ENCODE results near the gene MCAM.

MCAM gene

GRCh38 chr11:119330237-119330636, 13.3 kb upstream of the MCAM start:
- Histone ChIP-seq H3K27ac (replicated peaks; ENCODE audit: low read length) (no peak overlapping the region), H2AFZ (ENCODE audit: low read length) (no peak overlapping the region), H2BK120ac (ENCODE audit: low read depth, low read length) (no peak overlapping the region), H3K27me3 (ENCODE audit: control insufficient read depth in 3 of 3, insufficient read depth in 3 of 3, low read depth in 1 of 3, low read length in 3 of 3) (peaks cover 0 to 4% (median 0%) of the 10 kb centered on the region in 3 experiments), H3K36me3 (replicated peaks in 1 of 2; ENCODE audit: control insufficient read depth in 2 of 2, insufficient read depth in 2 of 2, low read length in 2 of 2) (no peaks in the 10 kb centered on the region), H2AK5ac (ENCODE audit: low read depth, low read length) (no peak overlapping the region), H3K23ac (ENCODE audit: low read depth, low read length, poor library complexity) (no peak overlapping the region), H3K9me3 (replicated peaks in 1 of 2; ENCODE audit: control insufficient read depth in 2 of 2, insufficient read depth in 1 of 2, low read depth in 1 of 2, low read length in 2 of 2) (no peaks in the 10 kb centered on the region), H3K18ac (ENCODE audit: low read length) (no peak overlapping the region), H3K14ac (ENCODE audit: low read length) (no peak overlapping the region), H2BK15ac (ENCODE audit: low read length) (no peak overlapping the region), H4K91ac (ENCODE audit: low read depth, low read length, poor library complexity) (no peak overlapping the region), H3K4me2 (ENCODE audit: insufficient read depth, low read length, poor library complexity, severe bottlenecking) (no peak overlapping the region), H3K4ac (ENCODE audit: low read length) (no peak overlapping the region), H3K4me3 (ENCODE audit: low read length in 2 of 2) (no peak overlapping the region), H4K8ac (ENCODE audit: low read depth, low read length) (no peak overlapping the region), H3K79me1 (ENCODE audit: low read depth, low read length) (peaks cover 7% of the 10 kb centered on the region), H3K4me1 (ENCODE audit: control insufficient read depth in 2 of 2, insufficient read depth in 1 of 2, low read depth in 1 of 2, low read length in 2 of 2) (peaks cover 6 to 17% of the 10 kb centered on the region in 2 donors), H2BK12ac (ENCODE audit: low read length) (no peak overlapping the region), H3K9ac (ENCODE audit: low read depth, low read length, poor library complexity) (no peak overlapping the region), H2BK5ac (ENCODE audit: low read length) (no peak overlapping the region)
- WGBS, 2 donors (ENCODE audit: extremely low coverage in 2 of 2, insufficient read length in 2 of 2, insufficient replicate concordance in 1 of 2), result no CpG with 5 or more reads among the region's 1 CpG
- DNase-seq (ENCODE audit: low spot score), result no peak

DNA sequence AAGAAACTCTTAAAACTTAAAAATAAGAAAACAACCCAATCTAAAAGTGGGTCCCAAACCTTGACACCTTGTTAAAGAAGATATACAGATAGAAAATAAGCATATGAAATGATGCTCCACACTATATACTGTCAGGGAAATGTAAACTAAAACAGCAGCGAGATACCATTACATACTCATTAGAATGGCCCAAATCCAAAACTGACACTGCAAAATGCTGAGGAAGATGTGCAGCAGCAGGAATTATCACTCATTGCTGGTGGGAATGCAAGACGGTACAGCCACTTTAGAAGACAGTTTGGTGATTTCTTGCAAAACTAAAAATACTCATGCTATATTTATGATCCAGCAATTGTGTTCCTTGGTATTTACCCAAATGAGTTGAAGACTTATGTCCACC, 12.4 kb upstream of the MCAM start:
- Histone ChIP-seq H3K9me3 (replicated peaks in 1 of 2; ENCODE audit: control insufficient read depth in 2 of 2, insufficient read depth in 1 of 2, low read depth in 1 of 2, low read length in 2 of 2) (no peaks in the 10 kb centered on the region), H4K8ac (ENCODE audit: low read depth, low read length) (no peak overlapping the region), H3K4ac (ENCODE audit: low read length) (no peak overlapping the region), H4K91ac (ENCODE audit: low read depth, low read length, poor library complexity) (no peak overlapping the region), H2BK120ac (ENCODE audit: low read depth, low read length) (no peak overlapping the region), H3K79me1 (ENCODE audit: low read depth, low read length) (no peaks in the 10 kb centered on the region), H3K36me3 (replicated peaks in 1 of 2; ENCODE audit: control insufficient read depth in 2 of 2, insufficient read depth in 2 of 2, low read length in 2 of 2) (no peaks in the 10 kb centered on the region), H3K4me1 (ENCODE audit: control insufficient read depth in 2 of 2, insufficient read depth in 1 of 2, low read depth in 1 of 2, low read length in 2 of 2) (peaks cover 0 to 13% of the 10 kb centered on the region in 2 donors), H2BK15ac (ENCODE audit: low read length) (no peak overlapping the region), H3K9ac (ENCODE audit: low read depth, low read length, poor library complexity) (no peak overlapping the region), H3K4me3 (ENCODE audit: low read length in 2 of 2) (no peak overlapping the region), H2AFZ (ENCODE audit: low read length) (no peak overlapping the region), H3K27me3 (ENCODE audit: control insufficient read depth in 3 of 3, insufficient read depth in 3 of 3, low read depth in 1 of 3, low read length in 3 of 3) (peaks cover 0 to 4% (median 0%) of the 10 kb centered on the region in 3 experiments), H3K4me2 (ENCODE audit: insufficient read depth, low read length, poor library complexity, severe bottlenecking) (no peak overlapping the region), H3K14ac (ENCODE audit: low read length) (no peak overlapping the region), H2BK12ac (ENCODE audit: low read length) (no peak overlapping the region), H3K27ac (replicated peaks; ENCODE audit: low read length) (no peak overlapping the region), H2BK5ac (ENCODE audit: low read length) (no peak overlapping the region), H2AK5ac (ENCODE audit: low read depth, low read length) (no peak overlapping the region), H3K18ac (ENCODE audit: low read length) (no peak overlapping the region), H3K23ac (ENCODE audit: low read depth, low read length, poor library complexity) (no peak overlapping the region)
- no CpG with 5 or more reads among the region's 2 CpGs for WGBS, 2 donors (ENCODE audit: extremely low coverage in 2 of 2, insufficient read length in 2 of 2, insufficient replicate concordance in 1 of 2)
- no peak for DNase-seq (ENCODE audit: low spot score)

DNA sequence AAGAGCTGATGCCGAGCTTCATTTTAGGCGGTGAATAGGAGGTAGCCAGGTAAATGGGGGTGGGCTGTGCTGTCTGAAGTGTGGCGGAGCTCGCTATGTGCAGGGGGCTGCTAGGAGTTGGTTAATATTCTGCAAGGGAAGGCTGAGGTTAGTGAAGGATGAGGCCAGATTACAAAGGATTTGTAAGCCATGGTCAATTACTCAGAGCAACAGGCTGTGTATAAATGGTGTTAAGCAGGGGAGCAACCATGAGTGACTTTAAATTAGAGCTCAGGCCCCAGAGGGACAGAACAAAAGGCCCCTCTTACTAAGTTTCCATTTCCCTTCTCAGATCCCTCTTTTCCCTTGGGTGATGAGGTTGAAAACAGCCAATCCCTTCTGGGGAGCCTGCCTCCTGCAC, 7.3 kb upstream of the MCAM start:
- H3K18ac ChIP-seq (ENCODE audit: low read length), result no peak overlapping the region
- no peak overlapping the region for H3K4ac ChIP-seq (ENCODE audit: low read length)
- no CpG with 5 or more reads among the region's 4 CpGs for WGBS, 2 donors (ENCODE audit: extremely low coverage in 2 of 2, insufficient read length in 2 of 2, insufficient replicate concordance in 1 of 2)
- no peaks in the 10 kb centered on the region for H3K9me3 ChIP-seq (replicated peaks in 1 of 2; ENCODE audit: control insufficient read depth in 2 of 2, insufficient read depth in 1 of 2, low read depth in 1 of 2, low read length in 2 of 2)
- no peak overlapping the region for H2AK5ac ChIP-seq (ENCODE audit: low read depth, low read length)
- no peak overlapping the region for H3K23ac ChIP-seq (ENCODE audit: low read depth, low read length, poor library complexity)
- peaks cover 12 to 16% of the 10 kb centered on the region in 2 donors for H3K4me1 ChIP-seq (ENCODE audit: control insufficient read depth in 2 of 2, insufficient read depth in 1 of 2, low read depth in 1 of 2, low read length in 2 of 2)
- no peak overlapping the region for H3K4me3 ChIP-seq (ENCODE audit: low read length in 2 of 2)
- no peaks in the 10 kb centered on the region for H3K79me1 ChIP-seq (ENCODE audit: low read depth, low read length)
- no peak overlapping the region for H2BK12ac ChIP-seq (ENCODE audit: low read length)
- no peak overlapping the region for H2BK5ac ChIP-seq (ENCODE audit: low read length)
- H3K27ac ChIP-seq (replicated peaks; ENCODE audit: low read length), result no peak overlapping the region
- H2AFZ ChIP-seq (ENCODE audit: low read length), result peak overlapping the region; percentile 33
- no peak overlapping the region for H2BK120ac ChIP-seq (ENCODE audit: low read depth, low read length)
- no peak overlapping the region for H3K14ac ChIP-seq (ENCODE audit: low read length)
- H3K36me3 ChIP-seq (replicated peaks in 1 of 2; ENCODE audit: control insufficient read depth in 2 of 2, insufficient read depth in 2 of 2, low read length in 2 of 2), result no peaks in the 10 kb centered on the region
- no peak overlapping the region for H4K8ac ChIP-seq (ENCODE audit: low read depth, low read length)
- no peak overlapping the region for H3K4me2 ChIP-seq (ENCODE audit: insufficient read depth, low read length, poor library complexity, severe bottlenecking)
- H3K27me3 ChIP-seq (ENCODE audit: control insufficient read depth in 3 of 3, insufficient read depth in 3 of 3, low read depth in 1 of 3, low read length in 3 of 3), result no peaks in the 10 kb centered on the region
- no peak overlapping the region for H3K9ac ChIP-seq (ENCODE audit: low read depth, low read length, poor library complexity)
- DNase-seq (ENCODE audit: low spot score), result no peak
- H4K91ac ChIP-seq (ENCODE audit: low read depth, low read length, poor library complexity), result no peak overlapping the region
- H2BK15ac ChIP-seq (ENCODE audit: low read length), result no peak overlapping the region

- Histone ChIP-seq H3K27me3 (ENCODE audit: control insufficient read depth in 3 of 3, insufficient read depth in 3 of 3, low read depth in 1 of 3, low read length in 3 of 3) (no peaks in the 10 kb centered on the region), H2BK120ac (ENCODE audit: low read depth, low read length) (no peak overlapping the region), H3K9ac (ENCODE audit: low read depth, low read length, poor library complexity) (no peak overlapping the region), H3K4me2 (ENCODE audit: insufficient read depth, low read length, poor library complexity, severe bottlenecking) (no peak overlapping the region), H3K18ac (ENCODE audit: low read length) (peak overlapping the region; percentile 1), H3K9me3 (replicated peaks in 1 of 2; ENCODE audit: control insufficient read depth in 2 of 2, insufficient read depth in 1 of 2, low read depth in 1 of 2, low read length in 2 of 2) (no peaks in the 10 kb centered on the region), H3K4me3 (ENCODE audit: low read length in 2 of 2) (no peak overlapping the region), H3K4me1 (ENCODE audit: control insufficient read depth in 2 of 2, insufficient read depth in 1 of 2, low read depth in 1 of 2, low read length in 2 of 2) (peaks cover 18 to 22% of the 10 kb centered on the region in 2 donors), H3K14ac (ENCODE audit: low read length) (no peak overlapping the region), H4K91ac (ENCODE audit: low read depth, low read length, poor library complexity) (no peak overlapping the region), H2BK15ac (ENCODE audit: low read length) (no peak overlapping the region), H3K79me1 (ENCODE audit: low read depth, low read length) (no peaks in the 10 kb centered on the region), H3K27ac (replicated peaks; ENCODE audit: low read length) (no peak overlapping the region), H2AK5ac (ENCODE audit: low read depth, low read length) (no peak overlapping the region), H3K23ac (ENCODE audit: low read depth, low read length, poor library complexity) (no peak overlapping the region), H4K8ac (ENCODE audit: low read depth, low read length) (no peak overlapping the region), H2BK12ac (ENCODE audit: low read length) (no peak overlapping the region), H2AFZ (ENCODE audit: low read length) (peak overlapping the region; percentile 33), H3K36me3 (replicated peaks in 1 of 2; ENCODE audit: control insufficient read depth in 2 of 2, insufficient read depth in 2 of 2, low read length in 2 of 2) (no peaks in the 10 kb centered on the region), H3K4ac (ENCODE audit: low read length) (no peak overlapping the region), H2BK5ac (ENCODE audit: low read length) (no peak overlapping the region)
- no CpG with 5 or more reads among the region's 8 CpGs for WGBS, 2 donors (ENCODE audit: extremely low coverage in 2 of 2, insufficient read length in 2 of 2, insufficient replicate concordance in 1 of 2)
- DNase-seq (ENCODE audit: low spot score), result no peak
Observed at GRCh38 chr11:119323532-119324033, 6.7 kb upstream of the MCAM start.
